PC-3 (cell line): ENCODE measurements around the gene MAP3K21. TPM values are rescaled to one million over a fixed set of nuclear protein-coding genes. Genes with fewer than 3 reads are reported as not detected.

Experiments used
- ATAC-seq: fragments of 200-7000 bp; cut with Tn5 transposase; 2 replicates; pipeline ENCODE4 v1.9.1; 2020; ENCODE audit warnings: mild to moderate bottlenecking, moderate library complexity
- BruUV-seq: library from RNA; stranded (reverse); fragments of 400-500 nt; replicated peaks from 2 replicates; lab custom pipeline; 2021; lab: Mats Ljungman, UMichigan
- CTCF ChIA-PET: fragments of 300-600 bp; sonication (Branson Sonifier 250); formaldehyde crosslinking; loops from one replicate; lab custom pipeline; 2022; ENCODE audit warnings: antibody characterized with exemption; lab: Charles Lee
- POLR2A ChIA-PET: fragments of 300-600 bp; sonication (Branson Sonifier 250); formaldehyde crosslinking; loops from one replicate; lab custom pipeline; 2022; ENCODE audit warnings: antibody characterized with exemption; ENCODE audit not compliant: unreplicated experiment; lab: Charles Lee
- DNase-seq: peaks from one replicate; pipeline ENCODE4 v3.0.0-alpha.2; 2015
- H2AFZ ChIP-seq: fragments of 300-600 bp; sonication (generic); 2 replicates; pipeline ENCODE4 v1.6.0; 2016; ENCODE audit warnings: antibody characterized with exemption, low read length
- H3F3A ChIP-seq: fragments of 300-600 bp; sonication (generic); one replicate; pipeline ENCODE4 v1.6.0; 2017; ENCODE audit warnings: antibody characterized with exemption, low read length, control low read depth, mild to moderate bottlenecking; ENCODE audit not compliant: unreplicated experiment
- H3K27ac ChIP-seq: fragments of 300-600 bp; sonication (generic); 2 replicates; pipeline ENCODE4 v1.5.1; 2016; ENCODE audit warnings: mild to moderate bottlenecking, low read length
- H3K27me3 ChIP-seq: fragments of 300-600 bp; sonication (generic); 2 replicates; pipeline ENCODE4 v1.6.1; 2016; ENCODE audit warnings: low read length, mixed read lengths
- H3K36me3 ChIP-seq: fragments of 300-600 bp; sonication (generic); 2 replicates; pipeline ENCODE4 v1.6.1; 2016; ENCODE audit warnings: low read depth, mixed run types, low read length, mixed read lengths
- H3K4me1 ChIP-seq: fragments of 300-600 bp; sonication (generic); 2 replicates; pipeline ENCODE4 v1.5.1; 2016; ENCODE audit warnings: low read length; ENCODE audit not compliant: insufficient read depth
- H3K4me2 ChIP-seq: fragments of 300-600 bp; sonication (generic); 2 replicates; pipeline ENCODE4 v1.6.0; 2016; ENCODE audit warnings: low read length
- H3K4me3 ChIP-seq: fragments of 300-600 bp; sonication (generic); 2 replicates; pipeline ENCODE4 v1.5.1; 2016; ENCODE audit warnings: mild to moderate bottlenecking, low read length, mixed read lengths
- H3K79me2 ChIP-seq: fragments of 300-600 bp; sonication (generic); 2 replicates; pipeline ENCODE4 v1.6.1; 2017; ENCODE audit warnings: low read length, mixed read lengths
- H3K9ac ChIP-seq: fragments of 300-600 bp; sonication (generic); 2 replicates; pipeline ENCODE4 v1.6.0; 2016; ENCODE audit warnings: mild to moderate bottlenecking, low read length
- H3K9me2 ChIP-seq: fragments of 300-600 bp; sonication (generic); replicated peaks from 2 replicates; pipeline ENCODE4 v1.6.1; 2016; ENCODE audit warnings: mixed run types, low read length, mixed read lengths
- H3K9me3 ChIP-seq: fragments of 300-600 bp; sonication (generic); 2 replicates; pipeline ENCODE4 v1.6.1; 2016; ENCODE audit warnings: low read length, mixed read lengths
- H4K20me1 ChIP-seq: fragments of 300-600 bp; sonication (generic); 2 replicates; pipeline ENCODE4 v1.6.1; 2016; ENCODE audit warnings: low read length, mixed read lengths
- CTCF ChIP-seq: fragments of 300-600 bp; sonication (generic); conservative IDR thresholded peaks from 2 replicates; pipeline ENCODE4 v1.5.1; 2017; ENCODE audit warnings: antibody characterized with exemption, low read depth, mild to moderate bottlenecking, low read length
- EZH2 ChIP-seq: fragments of 300-600 bp; sonication (generic); IDR thresholded peaks from one replicate; pipeline ENCODE4 v1.6.1; 2017; ENCODE audit warnings: antibody characterized with exemption, mild to moderate bottlenecking, low read length; ENCODE audit not compliant: unreplicated experiment
- EZH2phosphoT487 ChIP-seq: fragments of 300-600 bp; sonication (generic); IDR thresholded peaks from 2 replicates; pipeline ENCODE4 v1.6.1; 2018; ENCODE audit warnings: mild to moderate bottlenecking, antibody characterized with exemption, low read length, borderline replicate concordance
- intact Hi-C: fragments of 100-400 bp; cut with micrococcal nuclease; formaldehyde crosslinking; loops from 2 replicates; pipeline ENCODE4 v1.9.0; 2023
- total RNA-seq: library from RNA; depleted of rRNA; stranded (reverse); fragments of >200 nt; gene quantifications from 2 replicates; pipeline ENCODE4 v1.2.3, GENCODE V29; 2014

The MAP3K21 gene
- total RNA-seq, 1 experiment from 2014 or later: 13.7 TPM

- TF ChIP-seq EZH2 (no peak), CTCF (no peak), EZH2phosphoT487 (no peak)
- peaks cover 13% of the 10 kb centered on the region; the same call in 1 of the 2 replicates for H4K20me1 ChIP-seq
- peak within 1 kb of the TSS; percentile 54 for H3K27ac ChIP-seq
- peak within 1 kb of the TSS; percentile 91 for H3K4me3 ChIP-seq
- intact Hi-C loops: no loop called here
- DNase-seq: peak; percentile 82
- H3K4me2 ChIP-seq: peak within 1 kb of the TSS; percentile 91
- no peaks in the 10 kb centered on the region for H3K9me3 ChIP-seq
- ChIA-PET POLR2A (interaction anchor here (0.6 to 1.0 kb wide), 2 partner anchors 127 to 269 kb away, joined by 3 read pairs; no protein-coding TSS in a partner anchor), CTCF (no interaction called here)
- peak; percentile 86 for ATAC-seq
- H3K79me2 ChIP-seq: peaks cover 46% of the 10 kb centered on the region
- H3K36me3 ChIP-seq: no peaks in the 10 kb centered on the region
- H3K27me3 ChIP-seq: no peaks in the 10 kb centered on the region
- H2AFZ ChIP-seq: peak within 1 kb of the TSS; percentile 81
- BruUV-seq: no TSS peak
- no peaks in the 10 kb centered on the region for H3F3A ChIP-seq
- no peaks in the 10 kb centered on the region for H3K9me2 ChIP-seq
- H3K9ac ChIP-seq: peak within 1 kb of the TSS; percentile 72
- peaks cover 44% of the 10 kb centered on the region for H3K4me1 ChIP-seq
Measured at GRCh38 chr1:233295237-233295974, 32.1 kb upstream of the MAP3K21 start, which contains the start of gene PCNX2. TSS of gene PCNX2 (minus strand) at chr1:233295725. CDS start at chr1:233295478, 247 bp downstream.

- H3K4me2 ChIP-seq: peak overlapping the region; percentile 91
- no peaks in the 10 kb centered on the region for H3K9me3 ChIP-seq
- ATAC-seq: no peak
- H3K4me1 ChIP-seq: peaks cover 44% of the 10 kb centered on the region
- peaks cover 13% of the 10 kb centered on the region; the same call in 1 of the 2 replicates for H4K20me1 ChIP-seq
- no peaks in the 10 kb centered on the region for H3K27me3 ChIP-seq
- intact Hi-C loops: no loop called here
- POLR2A ChIA-PET: no interaction called here
- no peak overlapping the region for H3K27ac ChIP-seq
- TF ChIP-seq EZH2phosphoT487 (no peak), CTCF (no peak), EZH2 (no peak)
- peak overlapping the region; percentile 72; the same call in 1 of the 2 replicates for H3K9ac ChIP-seq
- DNase-seq: no peak
- H3K79me2 ChIP-seq: peaks cover 41% of the 10 kb centered on the region
- H3K9me2 ChIP-seq: no peaks in the 10 kb centered on the region
- CTCF ChIA-PET: no interaction called here
- no peaks in the 10 kb centered on the region for H3F3A ChIP-seq
- TSS peak; percentile 70 for BruUV-seq
- H3K36me3 ChIP-seq: no peaks in the 10 kb centered on the region
- peak overlapping the region; percentile 81 for H2AFZ ChIP-seq
- peak overlapping the region; percentile 91 for H3K4me3 ChIP-seq
Measured at GRCh38 chr1:233295975-233296322, 31.6 kb upstream of the MAP3K21 start.

- intact Hi-C loops: no loop called here
- TF ChIP-seq EZH2phosphoT487 (no peak), CTCF (no peak)
- Histone ChIP-seq H3K9me2 (no peaks in the 10 kb centered on the region), H4K20me1 (peaks cover 3% of the 10 kb centered on the region; the same call in 1 of the 2 replicates), H2AFZ (no peak overlapping the region), H3K4me2 (no peak overlapping the region), H3K27me3 (no peaks in the 10 kb centered on the region), H3K36me3 (no peaks in the 10 kb centered on the region), H3K79me2 (peaks cover 9% of the 10 kb centered on the region), H3K9me3 (0 out of 2 replicates have a peak, but pooled peaks cover 6% of the 10 kb centered on the region), H3K27ac (no peak overlapping the region), H3K4me1 (peaks cover 17% of the 10 kb centered on the region), H3K4me3 (no peak overlapping the region), H3F3A (no peaks in the 10 kb centered on the region), H3K9ac (no peak overlapping the region)
- ATAC-seq: peak; percentile 29
- no TSS peak for BruUV-seq
- DNase-seq: peak; percentile 24
- POLR2A ChIA-PET: interaction anchor here (0.6 kb wide), 2 partner anchors 11 to 767 kb away, joined by 3 read pairs; no protein-coding TSS in a partner anchor
- CTCF ChIA-PET: interaction anchor here (0.7 kb wide), 1 partner anchor 106 kb away, joined by 3 read pairs; no protein-coding TSS in a partner anchor
Measured at GRCh38 chr1:233299450-233299849, 28.1 kb upstream of the MAP3K21 start.
